ENCODE data around the gene SNX27. TPM values are rescaled to one million over a fixed set of nuclear protein-coding genes. Genes with fewer than 3 reads are reported as not detected.

SNX27 gene
- total and polyA plus RNA-seq, 10 of the 15 experiments (the other 5 are each of a cell fraction or from before 2014, with no cell fraction given), result 3.8 to 21.8 (median 12.5) TPM

DNA sequence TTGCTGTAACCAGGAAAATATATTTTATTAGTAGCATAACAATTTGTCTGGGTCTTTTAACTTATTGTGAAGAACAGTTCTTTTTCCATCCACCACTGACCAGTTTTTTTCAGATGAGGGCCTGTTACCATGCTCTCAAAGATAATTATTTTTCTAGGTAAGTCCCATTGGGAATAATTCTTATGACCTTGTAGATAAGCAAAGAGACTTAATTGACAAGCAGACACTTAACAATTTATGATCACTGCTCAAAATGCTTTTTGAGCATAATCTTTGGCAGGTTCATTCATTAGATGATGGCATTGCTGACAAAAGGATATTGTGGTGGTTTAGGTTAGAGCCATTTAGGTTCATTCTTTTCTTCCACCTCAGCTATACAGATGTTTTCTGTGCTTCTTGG lies 6.6 kb downstream of the SNX27 start:
- DNase-seq (ENCODE audit: low read depth, low spot score) (no peak), FAIRE-seq (no peak), ATAC-seq (no peak)
- intact Hi-C loops (cut with micrococcal nuclease; ENCODE audit: unreplicated experiment) (loop anchor here (5.0 kb wide), 1 partner anchor 104 kb away; the partner anchor contains the start of gene RIIAD1), in situ Hi-C loops (cut with MboI) (no loop called here)
- SMC1A ChIA-PET (ENCODE audit: uncharacterized antibody, unreplicated experiment), result interaction anchor here (1.4 to 1.8 kb wide), 2 partner anchors 8 to 10 kb away, joined by 5 read pairs; no protein-coding TSS in a partner anchor
- RAD21 ChIA-PET (ENCODE audit: unreplicated experiment), result interaction anchor here (1.1 kb wide), 1 partner anchor 9 kb away, joined by 3 read pairs; no protein-coding TSS in a partner anchor
- Histone ChIP-seq H2AFZ (ENCODE audit: control insufficient read depth, low read depth, low read length) (no peak overlapping the region), H3K4me1 (ENCODE audit: control insufficient read depth, insufficient read depth, low read length) (peaks cover 19% of the 10 kb centered on the region), H3K79me2 (ENCODE audit: control insufficient read depth, insufficient read depth, low read length) (peaks cover 9% of the 10 kb centered on the region), H3K36me3 (ENCODE audit: control insufficient read depth in 2 of 2, insufficient read depth in 2 of 2, low read length in 1 of 2) (no peaks in the 10 kb centered on the region), H3K27ac (ENCODE audit: control insufficient read depth, insufficient read depth) (no peak overlapping the region), H3K4me2 (ENCODE audit: control insufficient read depth, insufficient read depth) (no peak overlapping the region), H3K4me3 (no peak overlapping the region), H3K9me3 (replicated peaks; ENCODE audit: control insufficient read depth, insufficient read depth, low read length) (no peaks in the 10 kb centered on the region), H3K9ac (ENCODE audit: control insufficient read depth, insufficient read depth, low read length) (no peak overlapping the region), H3K27me3 (replicated peaks in 1 of 2; ENCODE audit: control insufficient read depth in 2 of 2, insufficient read depth in 2 of 2, low read length in 1 of 2) (no peaks in the 10 kb centered on the region), H4K20me1 (ENCODE audit: control insufficient read depth, insufficient read depth) (no peaks in the 10 kb centered on the region)
- POLR2A ChIA-PET, result interaction anchor here (0.6 kb wide), 1 partner anchor 441 kb away, joined by 3 read pairs; no protein-coding TSS in a partner anchor
- CTCF ChIA-PET, result interaction anchor here (1.4 to 2.9 kb wide), 2 partner anchors 10 to 25 kb away, joined by 4 to 15 read pairs; no protein-coding TSS in a partner anchor
- TF ChIP-seq NR2C1 (IDR thresholded peaks at IDR 0.05) (no peak), ESRRA (IDR thresholded peaks at IDR 0.05; ENCODE audit: low read length) (no peak), BHLHE40 (IDR thresholded peaks at IDR 0.05; ENCODE audit: borderline replicate concordance in 1 of 2, low read depth in 2 of 2, low read length in 1 of 2) (no peak), SREBF1 (IDR thresholded peaks at IDR 0.05; ENCODE audit: low read length) (no peak), CTCF (IDR thresholded peaks at IDR 0.05 in 2 of 3, conservative IDR thresholded peaks at IDR 0.05 in 1 of 3; ENCODE audit: control insufficient read depth in 2 of 3, extremely low read depth in 1 of 3, insufficient read depth in 1 of 3, low read depth in 3 of 3, low read length in 3 of 3) (no peak), SREBF2 (IDR thresholded peaks at IDR 0.05; ENCODE audit: low read length) (no peak), USF2 (IDR thresholded peaks at IDR 0.05; ENCODE audit: borderline replicate concordance, low read depth, low read length) (no peak), SIN3A (IDR thresholded peaks at IDR 0.05; ENCODE audit: low read depth, low read length) (no peak), WRNIP1 (IDR thresholded peaks at IDR 0.05; ENCODE audit: borderline replicate concordance, low read depth, low read length) (no peak), ZBED1 (IDR thresholded peaks at IDR 0.05; ENCODE audit: borderline replicate concordance) (no peak), JUNB (IDR thresholded peaks at IDR 0.05) (no peak), DPF2 (IDR thresholded peaks at IDR 0.05) (no peak), NFYA (IDR thresholded peaks at IDR 0.05; ENCODE audit: borderline replicate concordance, low read depth, low read length) (no peak), STAT3 (IDR thresholded peaks at IDR 0.05; ENCODE audit: low read depth, low read length) (no peak), POLR2AphosphoS5 (IDR thresholded peaks at IDR 0.05; ENCODE audit: low read length) (no peak), ATF3 (IDR thresholded peaks at IDR 0.05; ENCODE audit: borderline replicate concordance, extremely low read depth, low read depth, low read length) (no peak), RUNX3 (IDR thresholded peaks at IDR 0.05; ENCODE audit: low read length) (no peak), ZNF207 (IDR thresholded peaks at IDR 0.05; ENCODE audit: borderline replicate concordance) (no peak)
- BruUV-seq (replicated peaks), result no TSS peak
